H1 (cell line): Measurements from ENCODE around the gene TCF25. TPM values are rescaled to one million over a fixed set of nuclear protein-coding genes. Genes with fewer than 3 reads are reported as not detected.

Experiments used
- CTCF ChIA-PET: fragments of 300-600 bp; sonication (Branson Sonifier 250); formaldehyde crosslinking; loops from one replicate; lab custom pipeline; 2021; ENCODE audit not compliant: partially characterized antibody; lab: Charles Lee
- POLR2A ChIA-PET: fragments of 300-600 bp; sonication (Branson Sonifier 250); formaldehyde crosslinking; loops from one replicate; lab custom pipeline; 2021; ENCODE audit warnings: inconsistent platforms; ENCODE audit not compliant: partially characterized antibody; lab: Charles Lee
- DNase-seq, 2 experiments: peaks; one replicate each; pipeline versions ENCODE4 v3.0.0 to v3.0.0-alpha.2; 2010 to 2022; ENCODE audit warnings: low spot score in 2 of 2, low read depth in 1 of 2, mixed read lengths in 1 of 2
- FAIRE-seq: peaks from 2 replicates; lab custom pipeline; 2011; peaks lifted over from hg19 to GRCh38; lab: Jason Lieb, UNC
- H2AFZ ChIP-seq: 2 replicates; pipeline ENCODE4 v1.8.1; 2012; ENCODE audit warnings: low read length, inconsistent platforms
- H2AK5ac ChIP-seq: 2 replicates; pipeline ENCODE4 v1.6.1; 2013; ENCODE audit warnings: low read depth, low read length
- H2BK120ac ChIP-seq: replicated peaks from 2 replicates; pipeline ENCODE3; 2013; ENCODE audit warnings: low read depth, low read length, inconsistent platforms
- H2BK12ac ChIP-seq: 2 replicates; pipeline ENCODE4 v1.6.1; 2013; ENCODE audit warnings: low read depth, low read length
- H2BK15ac ChIP-seq: 2 replicates; pipeline ENCODE4 v1.6.1; 2013; ENCODE audit warnings: low read length
- H2BK20ac ChIP-seq: 2 replicates; pipeline ENCODE4 v1.6.1; 2013; ENCODE audit warnings: low read length
- H2BK5ac ChIP-seq: 2 replicates; pipeline ENCODE4 v1.6.1; 2013; ENCODE audit warnings: low read depth, low read length
- H3K14ac ChIP-seq: 2 replicates; pipeline ENCODE4 v1.6.1; 2013; ENCODE audit warnings: inconsistent platforms; ENCODE audit not compliant: insufficient read length
- H3K18ac ChIP-seq: 2 replicates; pipeline ENCODE4 v1.6.1; 2013; ENCODE audit warnings: low read length; ENCODE audit errors: extremely low read depth
- H3K23ac ChIP-seq: 2 replicates; pipeline ENCODE4 v1.6.1; 2013; ENCODE audit warnings: inconsistent platforms; ENCODE audit not compliant: insufficient read length
- H3K23me2 ChIP-seq: 2 replicates; pipeline ENCODE4 v1.6.1; 2013; ENCODE audit warnings: low read depth, low read length
- H3K27ac ChIP-seq: 2 replicates; pipeline ENCODE4 v1.6.1; 2011; ENCODE audit warnings: low read depth, low read length, inconsistent platforms
- H3K27me3 ChIP-seq, 4 experiments: replicated peaks in 1 of 4; 1 replicate in 1 of 4; 2 replicates in 3 of 4; pipeline versions ENCODE4 v1.6.1 to v1.8.1; 2011 to 2013; ENCODE audit warnings: low read length in 3 of 4, mild to moderate bottlenecking in 3 of 4, inconsistent platforms in 2 of 4, mixed read lengths in 2 of 4, moderate library complexity in 1 of 4; ENCODE audit not compliant: control insufficient read depth in 3 of 4, insufficient read depth in 3 of 4; ENCODE audit errors: extremely low read depth in 1 of 4
- H3K36me3 ChIP-seq, 4 experiments: 2 replicates each; pipeline versions ENCODE4 v1.6.1 to v1.8.1; 2011 to 2013; ENCODE audit warnings: mild to moderate bottlenecking in 4 of 4, low read length in 3 of 4, moderate library complexity in 2 of 4, control low read depth in 1 of 4, inconsistent platforms in 1 of 4; ENCODE audit not compliant: insufficient read depth in 4 of 4, control insufficient read depth in 2 of 4
- H3K4ac ChIP-seq: replicated peaks from 2 replicates; pipeline ENCODE3; 2013; ENCODE audit warnings: low read length, low read depth, mixed read lengths, inconsistent platforms; ENCODE audit not compliant: insufficient read length
- H3K4me1 ChIP-seq, 4 experiments: replicated peaks in 1 of 4; 1 replicate in 1 of 4; 2 replicates in 3 of 4; pipeline versions ENCODE4 v1.6.1 to v1.8.1; 2011 to 2013; ENCODE audit warnings: low read length in 3 of 4, inconsistent platforms in 2 of 4, mixed read lengths in 1 of 4; ENCODE audit not compliant: insufficient read depth in 4 of 4, control insufficient read depth in 3 of 4
- H3K4me2 ChIP-seq, 2 experiments: 2 replicates each; pipeline versions ENCODE4 v1.6.1 to v1.8.1; 2011 to 2013; ENCODE audit warnings: low read depth in 2 of 2, low read length in 2 of 2, control low read depth in 1 of 2, inconsistent platforms in 1 of 2, mild to moderate bottlenecking in 1 of 2; ENCODE audit not compliant: insufficient read depth in 1 of 2
- H3K4me3 ChIP-seq, 4 experiments: fragments of 200-600, 300-600 bp in 1 of 4; sonication (generic), shearing (Covaris generic), sonication (Bioruptor Twin) in 1 of 4; 2 replicates each; pipeline versions ENCODE4 v1.5.1 to v1.8.1; 2011 to 2016; ENCODE audit warnings: low read length in 4 of 4, low read depth in 3 of 4, control low read depth in 2 of 4, inconsistent platforms in 2 of 4, mild to moderate bottlenecking in 2 of 4, mixed read lengths in 1 of 4, moderate library complexity in 1 of 4; ENCODE audit not compliant: insufficient read depth in 2 of 4; ENCODE audit errors: extremely low read depth in 1 of 4
- H3K56ac ChIP-seq: replicated peaks from 2 replicates; pipeline ENCODE3; 2013; ENCODE audit warnings: low read depth, mild to moderate bottlenecking, mixed read lengths, low read length, inconsistent platforms; ENCODE audit not compliant: insufficient read length
- H3K79me1 ChIP-seq: 2 replicates; pipeline ENCODE4 v1.6.1; 2013; ENCODE audit warnings: low read depth, low read length, control low read depth
- H3K79me2 ChIP-seq, 2 experiments: 2 replicates each; pipeline versions ENCODE4 v1.6.1 to v1.8.1; 2012 to 2013; ENCODE audit warnings: low read length in 2 of 2, mild to moderate bottlenecking in 2 of 2, inconsistent platforms in 1 of 2; ENCODE audit not compliant: insufficient read depth in 2 of 2, control insufficient read depth in 1 of 2
- H3K9ac ChIP-seq, 4 experiments: replicated peaks in 1 of 4; 1 replicate in 1 of 4; 2 replicates in 3 of 4; pipeline versions ENCODE4 v1.6.1 to v1.8.1; 2011 to 2013; ENCODE audit warnings: low read depth in 3 of 4, low read length in 3 of 4, control low read depth in 2 of 4, mild to moderate bottlenecking in 2 of 4, moderate library complexity in 2 of 4, inconsistent platforms in 1 of 4; ENCODE audit errors: extremely low read depth in 1 of 4
- H3K9me3 ChIP-seq, 2 experiments: 2 replicates each; pipeline versions ENCODE4 v1.6.1 to v1.8.1; 2012 to 2013; ENCODE audit warnings: mild to moderate bottlenecking in 2 of 2, moderate library complexity in 2 of 2, control low read depth in 1 of 2, inconsistent platforms in 1 of 2, low read depth in 1 of 2, low read length in 1 of 2, mixed read lengths in 1 of 2; ENCODE audit not compliant: insufficient read depth in 2 of 2
- H4K20me1 ChIP-seq, 2 experiments: replicated peaks in 1 of 2; 2 replicates each; pipeline versions ENCODE3 to v1.8.1; 2011 to 2013; ENCODE audit warnings: inconsistent platforms in 2 of 2, low read length in 2 of 2, mild to moderate bottlenecking in 1 of 2; ENCODE audit not compliant: insufficient read depth in 2 of 2, control insufficient read depth in 1 of 2
- H4K5ac ChIP-seq: 2 replicates; pipeline ENCODE4 v1.6.1; 2013; ENCODE audit warnings: low read length, low read depth, mixed read lengths, inconsistent platforms; ENCODE audit not compliant: insufficient read length
- H4K8ac ChIP-seq: 2 replicates; pipeline ENCODE4 v1.8.0; 2013; ENCODE audit warnings: mild to moderate bottlenecking, moderate library complexity, low read length, inconsistent platforms; ENCODE audit not compliant: insufficient read depth; ENCODE audit errors: extremely low read depth
- H4K91ac ChIP-seq: replicated peaks from 2 replicates; pipeline ENCODE3; 2013; ENCODE audit warnings: low read length, mixed read lengths, inconsistent platforms; ENCODE audit not compliant: insufficient read length
- EGR1 ChIP-seq: IDR thresholded peaks from 2 replicates; pipeline ENCODE4 v1.6.1; 2011; ENCODE audit warnings: low read depth, low read length, borderline replicate concordance
- EP300 ChIP-seq, 2 experiments: IDR thresholded peaks; 1 replicate in 1 of 2; 2 replicates in 1 of 2; pipeline ENCODE4 v1.6.1; 2011 to 2012; ENCODE audit warnings: low read depth in 2 of 2, low read length in 2 of 2, mild to moderate bottlenecking in 2 of 2, borderline replicate concordance in 1 of 2, inconsistent platforms in 1 of 2, moderate library complexity in 1 of 2
- GABPA ChIP-seq: IDR thresholded peaks from 2 replicates; pipeline ENCODE4 v1.6.1; 2011; ENCODE audit warnings: mild to moderate bottlenecking, low read length, moderate library complexity, borderline replicate concordance; ENCODE audit not compliant: insufficient read depth
- PHF8 ChIP-seq: fragments of 200-600 bp; sonication (generic); conservative IDR thresholded peaks from 2 replicates; pipeline ENCODE4 v1.7.1; 2012; ENCODE audit warnings: low read depth, mild to moderate bottlenecking, inconsistent platforms, low read length, moderate library complexity
- RFX5 ChIP-seq: IDR thresholded peaks from 2 replicates; pipeline ENCODE4 v1.6.1; 2011; ENCODE audit warnings: low read depth, low read length, improper control_type of control experiment, borderline replicate concordance
- RNF2 ChIP-seq: fragments of 200-900, 300-1000 bp; sonication (generic); IDR thresholded peaks from 2 replicates; pipeline ENCODE4 v1.7.1; 2016; ENCODE audit warnings: borderline replicate concordance, low read depth, mild to moderate bottlenecking, antibody characterized with exemption, low read length; ENCODE audit not compliant: poor library complexity, severe bottlenecking; ENCODE audit errors: missing control alignments
- SIRT6 ChIP-seq: IDR thresholded peaks from one replicate; pipeline ENCODE4 v1.7.1; 2012; ENCODE audit warnings: low read length, inconsistent platforms
- SIX5 ChIP-seq: IDR thresholded peaks from 2 replicates; pipeline ENCODE4 v1.6.1; 2011; ENCODE audit warnings: mild to moderate bottlenecking, low read depth, low read length
- ZNF274 ChIP-seq: IDR thresholded peaks from 2 replicates; pipeline ENCODE4 v1.7.0; 2012; ENCODE audit warnings: low read length, borderline replicate concordance; ENCODE audit errors: extremely low read depth
- WGBS, 2 experiments: shearing (Covaris generic) in 1 of 2; methylation state at CpG; one replicate each; pipeline versions ENCODE4 v1.1.6 to v1.1.7; 2013 to 2015; ENCODE audit warnings: low lambda C conversion rate in 2 of 2, mixed read lengths in 2 of 2, inconsistent platforms in 1 of 2, low coverage in 1 of 2, missing lambda C conversion rate in 1 of 2; ENCODE audit not compliant: insufficient replicate concordance in 2 of 2, insufficient coverage in 1 of 2, insufficient read length in 1 of 2; ENCODE audit errors: extremely low coverage in 1 of 2, missing lambda C conversion rate in 1 of 2; 5-methylcytosine and 5-hydroxymethylcytosine counted together
- polyA plus RNA-seq, 7 experiments: library from polyadenylated mRNA; depleted of rRNA in 3 of 7; stranded (reverse) in 5 of 7; unstranded in 2 of 7; fragments of >200 nt in 5 of 7; fragments of 200-250 nt in 2 of 7; gene quantifications; 1 replicate in 5 of 7; 2 replicates in 1 of 7; 4 replicates in 1 of 7; pipeline versions ENCODE4 v1.2.1 to v1.2.3, GENCODE V29; 2011 to 2013; ENCODE audit warnings: missing spikeins in 2 of 7, mixed read lengths in 2 of 7
- total RNA-seq: library from RNA; stranded (reverse); fragmentation: NEBNext Ultra II Directional; extraction: Animal tissue kit (Norgen Biotek cat#: 25700); gene quantifications from 2 replicates; pipeline ENCODE4 v1.2.1, GENCODE V29; 2021
- TF ChIP-seq, protein P1 (sequence below): IDR thresholded peaks from 2 replicates; pipeline ENCODE4 v1.6.1; 2011; ENCODE audit warnings: low read depth, mild to moderate bottlenecking, low read length; ENCODE audit not compliant: insufficient read depth

The TCF25 gene
- total and polyA plus RNA-seq, 2 of the 8 experiments (the other 6 are each of a cell fraction or from before 2014, with no cell fraction given), result 78.1 to 102 TPM

DNA sequence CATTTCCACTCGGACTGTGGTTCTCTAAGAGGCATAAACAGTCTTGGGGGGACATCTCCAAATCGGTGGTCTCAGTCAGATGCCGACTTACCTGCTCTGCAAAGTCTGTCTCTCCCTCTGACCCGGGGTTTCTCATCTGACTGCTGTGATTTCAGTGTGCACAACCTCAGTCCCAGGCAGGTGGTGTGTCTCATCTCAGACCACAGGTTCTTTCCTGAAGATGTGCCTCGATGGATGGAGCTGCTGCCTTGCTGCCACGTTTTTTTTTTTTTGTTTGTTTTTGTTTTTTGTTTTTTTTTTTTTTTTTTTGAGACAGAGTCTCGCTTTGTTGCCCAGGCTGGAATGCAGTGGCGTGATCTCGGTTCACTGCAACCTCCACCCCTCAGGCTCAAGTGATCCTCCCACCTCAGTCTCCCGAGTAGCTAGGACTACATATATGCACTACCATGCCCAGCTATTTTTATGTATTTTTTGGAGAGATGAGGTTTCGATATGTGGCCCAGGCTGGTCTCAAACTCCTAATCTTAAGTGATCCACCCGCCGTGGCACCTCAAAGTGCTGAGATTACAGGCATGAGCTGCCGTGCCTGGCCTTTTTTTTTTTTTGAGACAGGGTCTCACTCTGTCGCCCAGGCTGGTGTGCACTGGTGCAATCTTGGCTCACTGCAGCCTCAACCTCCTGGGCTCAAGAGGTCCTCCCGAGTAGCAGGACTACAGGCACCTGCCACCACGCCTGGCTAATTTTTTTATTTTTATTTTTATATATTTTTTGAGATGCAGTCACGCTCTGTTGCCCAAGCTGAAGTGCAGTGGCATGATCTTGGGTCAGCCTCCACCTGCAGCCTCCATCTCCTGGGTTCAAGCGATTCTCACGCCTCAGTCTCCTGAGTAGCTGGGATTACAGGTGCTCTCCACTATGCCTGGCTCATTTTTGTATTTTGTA, 29.7 kb upstream of the TCF25 start:
- H2AK5ac ChIP-seq, result no peak overlapping the region
- H3K9me3 ChIP-seq, result no peaks in the 10 kb centered on the region
- H3K4me1 ChIP-seq, result peaks cover 0 to 6% (median 1%) of the 10 kb centered on the region in 4 experiments; a peak in 2 of 7 replicates
- H2BK15ac ChIP-seq, result no peak overlapping the region
- H2BK12ac ChIP-seq, result no peak overlapping the region
- no peak overlapping the region for H3K4me2 ChIP-seq
- no peak overlapping the region for H2BK20ac ChIP-seq
- no peak overlapping the region for H3K27ac ChIP-seq
- H3K27me3 ChIP-seq, result no peaks in the 10 kb centered on the region
- H4K5ac ChIP-seq, result no peak overlapping the region
- no peak overlapping the region for H3K18ac ChIP-seq
- POLR2A ChIA-PET, result interaction anchor here (1.0 to 4.8 kb wide), 3 partner anchors 11 to 30 kb away, joined by 3 to 16 read pairs (median 3); partner anchors contain the start of genes SPIRE2 and TCF25
- no peak overlapping the region for H4K91ac ChIP-seq
- CTCF ChIA-PET, result interaction anchor here (0.8 to 3.6 kb wide), 3 partner anchors 16 to 51 kb away, joined by 3 to 18 read pairs (median 12); no protein-coding TSS in a partner anchor
- no peak overlapping the region for H3K9ac ChIP-seq
- H3K4ac ChIP-seq, result no peak overlapping the region
- H2BK120ac ChIP-seq, result no peak overlapping the region
- no peak overlapping the region for H2AFZ ChIP-seq
- DNase-seq, result no peak
- no peak overlapping the region for H3K56ac ChIP-seq
- 87% methylated on average over 18 of the region's 20 CpGs; no CpG with 5 or more reads in 1 of the 2 experiments for WGBS, 2 experiments
- no peak overlapping the region for H2BK5ac ChIP-seq
- H4K8ac ChIP-seq, result no peak overlapping the region
- no peaks in the 10 kb centered on the region for H3K36me3 ChIP-seq
- no peak overlapping the region for H3K4me3 ChIP-seq
- no peaks in the 10 kb centered on the region for H3K79me2 ChIP-seq
- no peaks in the 10 kb centered on the region for H3K23me2 ChIP-seq
- H3K14ac ChIP-seq, result no peak overlapping the region
- H3K23ac ChIP-seq, result no peak overlapping the region
- H3K79me1 ChIP-seq, result no peaks in the 10 kb centered on the region
- FAIRE-seq, result no peak
- H4K20me1 ChIP-seq, result no peaks in the 10 kb centered on the region
- TF ChIP-seq EGR1 (no peak), SIX5 (no peak), RFX5 (no peak), SIRT6 (no peak), PHF8 (no peak), EP300 (IDR thresholded peaks at IDR 0.05; ENCODE audit: borderline replicate concordance in 1 of 2, low read depth in 2 of 2, low read length in 2 of 2) (no peak), RNF2 (no peak), GABPA (no peak), ZNF274 (no peak)
- TF ChIP-seq, protein P1, sequence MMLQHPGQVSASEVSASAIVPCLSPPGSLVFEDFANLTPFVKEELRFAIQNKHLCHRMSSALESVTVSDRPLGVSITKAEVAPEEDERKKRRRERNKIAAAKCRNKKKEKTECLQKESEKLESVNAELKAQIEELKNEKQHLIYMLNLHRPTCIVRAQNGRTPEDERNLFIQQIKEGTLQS, result no peak
